Measurements from ENCODE around the gene EPS15. TPM values are rescaled to one million over a fixed set of nuclear protein-coding genes. Genes with fewer than 3 reads are reported as not detected.

Gene EPS15
- total and polyA plus RNA-seq, 9 of the 15 experiments (the other 6 are each of a cell fraction or from before 2014, with no cell fraction given) = 23.1 to 69.0 (median 41.7) TPM

DNA sequence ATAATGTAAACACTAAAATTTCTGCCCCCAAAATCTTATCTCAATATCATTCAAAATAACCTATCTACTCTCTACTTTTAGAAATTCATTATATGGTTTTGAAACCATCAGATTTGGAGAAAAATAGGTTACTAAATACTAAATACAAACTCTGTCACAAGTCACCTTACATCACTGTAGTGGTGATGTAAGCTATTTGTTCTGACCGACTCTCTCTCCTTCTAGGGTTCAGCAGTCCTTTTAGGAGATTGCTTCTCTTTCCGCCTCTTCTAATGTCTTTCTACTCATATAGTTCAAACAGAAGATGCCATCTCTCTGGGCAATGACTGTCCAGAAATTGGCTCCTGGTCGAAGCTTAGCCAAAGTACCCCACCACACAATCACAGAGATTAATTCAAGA lies 93.1 kb downstream of the EPS15 start:
- Histone ChIP-seq H3K4me3 (no peak overlapping the region), H3K27ac (ENCODE audit: extremely low read depth, low read depth, low read length) (no peak overlapping the region), H3K9me1 (ENCODE audit: control insufficient read depth, insufficient read depth, low read length) (no peaks in the 10 kb centered on the region), H3K9me3 (replicated peaks; ENCODE audit: control insufficient read depth, insufficient read depth, low read depth, low read length) (no peaks in the 10 kb centered on the region), H3K79me2 (ENCODE audit: control insufficient read depth, insufficient read depth, low read length) (no peaks in the 10 kb centered on the region), H3K9ac (ENCODE audit: insufficient read depth in 1 of 2, low read depth in 2 of 2, low read length in 2 of 2) (no peak overlapping the region), H2AFZ (ENCODE audit: low read depth, low read length) (no peak overlapping the region), H3K36me3 (ENCODE audit: control insufficient read depth, insufficient read depth, low read length) (peaks cover 23% of the 10 kb centered on the region), H3K4me1 (replicated peaks in 1 of 2; ENCODE audit: control insufficient read depth in 2 of 2, insufficient read depth in 2 of 2, low read length in 2 of 2) (peaks cover 20 to 45% of the 10 kb centered on the region in 2 experiments), H3K27me3 (ENCODE audit: control insufficient read depth in 2 of 2, insufficient read depth in 2 of 2, low read length in 2 of 2) (no peaks in the 10 kb centered on the region), H4K20me1 (replicated peaks; ENCODE audit: control insufficient read depth, insufficient read depth, low read length) (no peaks in the 10 kb centered on the region), H3K4me2 (ENCODE audit: insufficient read depth, low read length) (no peak overlapping the region)
- ATAC-seq (no peak), FAIRE-seq (no peak), DNase-seq (ENCODE audit: extremely low read depth in 1 of 4, low spot score in 3 of 4) (no peak)
- no TSS peak for BruUV-seq (replicated peaks)
- TF ChIP-seq, protein P1, sequence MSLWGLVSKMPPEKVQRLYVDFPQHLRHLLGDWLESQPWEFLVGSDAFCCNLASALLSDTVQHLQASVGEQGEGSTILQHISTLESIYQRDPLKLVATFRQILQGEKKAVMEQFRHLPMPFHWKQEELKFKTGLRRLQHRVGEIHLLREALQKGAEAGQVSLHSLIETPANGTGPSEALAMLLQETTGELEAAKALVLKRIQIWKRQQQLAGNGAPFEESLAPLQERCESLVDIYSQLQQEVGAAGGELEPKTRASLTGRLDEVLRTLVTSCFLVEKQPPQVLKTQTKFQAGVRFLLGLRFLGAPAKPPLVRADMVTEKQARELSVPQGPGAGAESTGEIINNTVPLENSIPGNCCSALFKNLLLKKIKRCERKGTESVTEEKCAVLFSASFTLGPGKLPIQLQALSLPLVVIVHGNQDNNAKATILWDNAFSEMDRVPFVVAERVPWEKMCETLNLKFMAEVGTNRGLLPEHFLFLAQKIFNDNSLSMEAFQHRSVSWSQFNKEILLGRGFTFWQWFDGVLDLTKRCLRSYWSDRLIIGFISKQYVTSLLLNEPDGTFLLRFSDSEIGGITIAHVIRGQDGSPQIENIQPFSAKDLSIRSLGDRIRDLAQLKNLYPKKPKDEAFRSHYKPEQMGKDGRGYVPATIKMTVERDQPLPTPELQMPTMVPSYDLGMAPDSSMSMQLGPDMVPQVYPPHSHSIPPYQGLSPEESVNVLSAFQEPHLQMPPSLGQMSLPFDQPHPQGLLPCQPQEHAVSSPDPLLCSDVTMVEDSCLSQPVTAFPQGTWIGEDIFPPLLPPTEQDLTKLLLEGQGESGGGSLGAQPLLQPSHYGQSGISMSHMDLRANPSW (CRISPR knock-in tag; IDR thresholded peaks at IDR 0.05) = no peak
- TF ChIP-seq, protein P2, sequence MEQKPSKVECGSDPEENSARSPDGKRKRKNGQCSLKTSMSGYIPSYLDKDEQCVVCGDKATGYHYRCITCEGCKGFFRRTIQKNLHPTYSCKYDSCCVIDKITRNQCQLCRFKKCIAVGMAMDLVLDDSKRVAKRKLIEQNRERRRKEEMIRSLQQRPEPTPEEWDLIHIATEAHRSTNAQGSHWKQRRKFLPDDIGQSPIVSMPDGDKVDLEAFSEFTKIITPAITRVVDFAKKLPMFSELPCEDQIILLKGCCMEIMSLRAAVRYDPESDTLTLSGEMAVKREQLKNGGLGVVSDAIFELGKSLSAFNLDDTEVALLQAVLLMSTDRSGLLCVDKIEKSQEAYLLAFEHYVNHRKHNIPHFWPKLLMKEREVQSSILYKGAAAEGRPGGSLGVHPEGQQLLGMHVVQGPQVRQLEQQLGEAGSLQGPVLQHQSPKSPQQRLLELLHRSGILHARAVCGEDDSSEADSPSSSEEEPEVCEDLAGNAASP (IDR thresholded peaks at IDR 0.05) = no peak
- TF ChIP-seq BRCA1 (IDR thresholded peaks at IDR 0.05) = no peak
- no peak for TF ChIP-seq BRCA1 (CRISPR knock-in tag; IDR thresholded peaks at IDR 0.05)
- TF ChIP-seq, protein P3, sequence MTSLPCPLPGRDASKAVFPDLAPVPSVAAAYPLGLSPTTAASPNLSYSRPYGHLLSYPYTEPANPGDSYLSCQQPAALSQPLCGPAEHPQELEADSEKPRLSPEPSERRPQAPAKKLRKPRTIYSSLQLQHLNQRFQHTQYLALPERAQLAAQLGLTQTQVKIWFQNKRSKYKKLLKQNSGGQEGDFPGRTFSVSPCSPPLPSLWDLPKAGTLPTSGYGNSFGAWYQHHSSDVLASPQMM (CRISPR knock-in tag; IDR thresholded peaks at IDR 0.05) = no peak
- TF ChIP-seq NR3C1 (CRISPR knock-in tag; IDR thresholded peaks at IDR 0.05) = no peak
- no peak for TF ChIP-seq NONO (IDR thresholded peaks at IDR 0.05; ENCODE audit: low read depth in 2 of 2, low read length in 1 of 2)
- TF ChIP-seq HMGN3 (IDR thresholded peaks at IDR 0.05; ENCODE audit: borderline replicate concordance, extremely low read depth, insufficient read length, low read depth, low read length) = no peak
- no peak for TF ChIP-seq HIVEP1 (CRISPR knock-in tag; IDR thresholded peaks at IDR 0.05)
- TF ChIP-seq, protein P4, sequence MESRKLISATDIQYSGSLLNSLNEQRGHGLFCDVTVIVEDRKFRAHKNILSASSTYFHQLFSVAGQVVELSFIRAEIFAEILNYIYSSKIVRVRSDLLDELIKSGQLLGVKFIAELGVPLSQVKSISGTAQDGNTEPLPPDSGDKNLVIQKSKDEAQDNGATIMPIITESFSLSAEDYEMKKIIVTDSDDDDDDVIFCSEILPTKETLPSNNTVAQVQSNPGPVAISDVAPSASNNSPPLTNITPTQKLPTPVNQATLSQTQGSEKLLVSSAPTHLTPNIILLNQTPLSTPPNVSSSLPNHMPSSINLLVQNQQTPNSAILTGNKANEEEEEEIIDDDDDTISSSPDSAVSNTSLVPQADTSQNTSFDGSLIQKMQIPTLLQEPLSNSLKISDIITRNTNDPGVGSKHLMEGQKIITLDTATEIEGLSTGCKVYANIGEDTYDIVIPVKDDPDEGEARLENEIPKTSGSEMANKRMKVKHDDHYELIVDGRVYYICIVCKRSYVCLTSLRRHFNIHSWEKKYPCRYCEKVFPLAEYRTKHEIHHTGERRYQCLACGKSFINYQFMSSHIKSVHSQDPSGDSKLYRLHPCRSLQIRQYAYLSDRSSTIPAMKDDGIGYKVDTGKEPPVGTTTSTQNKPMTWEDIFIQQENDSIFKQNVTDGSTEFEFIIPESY (CRISPR knock-in tag; IDR thresholded peaks at IDR 0.05) = no peak
- TF ChIP-seq RUNX1 (IDR thresholded peaks at IDR 0.05; ENCODE audit: low read depth) = no peak
- WGBS (ENCODE audit: insufficient coverage, low coverage, missing lambda C conversion rate) = 87% methylated on average over 3 of the region's 3 CpGs
- ChIA-PET CTCF (ENCODE audit: low intra/inter-chr PET ratio) (no interaction called here), POLR2A (interaction anchor here (0.7 to 1.6 kb wide), 2 partner anchors 9 to 14 kb away, joined by 3 to 6 read pairs; no protein-coding TSS in a partner anchor)
- in situ Hi-C loops (cut with MboI) (no loop called here), intact Hi-C loops (cut with micrococcal nuclease) (no loop called here)

Data from K562 (cell line).